ENCODE measurements around the gene ATP6V0A1. TPM values are rescaled to one million over a fixed set of nuclear protein-coding genes. Genes with fewer than 3 reads are reported as not detected.
"Not testable (repeated sequence)": the region's sequence is repeated elsewhere in the genome, so short reads cannot be mapped to it uniquely, and the experiment has no call there.

Gene ATP6V0A1
- total RNA-seq, 1 experiment from 2014 or later, result 13.9 TPM

- no peak for DNase-seq (ENCODE audit: low read depth)
Measured at GRCh38 chr17:42475835-42476234, 17.2 kb downstream of the ATP6V0A1 start.

DNA sequence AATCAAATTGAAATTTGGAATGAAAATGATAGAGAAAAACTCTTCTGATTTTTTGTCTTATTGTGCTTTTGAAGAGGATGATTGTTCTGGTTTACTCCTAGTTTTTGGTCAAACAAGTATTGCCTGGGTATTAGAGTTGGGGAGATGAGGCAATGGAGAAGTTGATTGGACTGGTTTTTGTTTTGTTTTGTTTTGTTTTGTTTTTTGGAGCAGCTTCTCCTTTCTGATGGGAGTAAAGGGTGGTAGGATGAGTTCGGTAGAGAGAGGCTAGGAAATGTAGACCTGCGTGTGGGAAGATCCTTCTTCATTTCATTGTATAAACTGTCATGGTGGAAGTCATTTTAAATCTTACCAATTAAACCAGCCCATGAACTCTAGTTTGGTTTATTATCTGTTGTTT is 17.7 kb downstream of the ATP6V0A1 start:
- DNase-seq (ENCODE audit: low read depth), result no peak

DNA sequence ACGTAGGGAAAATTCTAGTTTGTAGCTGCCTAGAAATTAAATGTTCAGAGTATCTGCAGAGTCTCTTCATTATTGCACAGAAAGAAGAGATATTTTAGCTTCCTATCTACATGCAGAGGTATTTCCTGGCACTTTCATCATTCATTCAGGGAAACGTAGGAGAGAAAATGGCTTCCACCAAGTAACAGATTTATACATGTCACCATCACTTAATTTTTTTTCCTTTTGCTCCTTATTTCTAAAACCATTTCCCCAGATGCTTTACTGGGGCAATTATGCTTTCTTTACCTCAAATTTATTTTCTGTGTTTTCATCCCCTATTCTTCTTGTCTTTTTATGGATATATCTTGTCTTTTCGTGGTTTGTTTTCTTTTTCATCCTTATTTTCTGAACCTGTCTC is 18.5 kb downstream of the ATP6V0A1 start:
- no peak for DNase-seq (ENCODE audit: low read depth)

GRCh38 chr17:42477824-42478223 is 19.1 kb downstream of the ATP6V0A1 start:
- not testable (repeated sequence) for DNase-seq (ENCODE audit: low read depth)

DNA sequence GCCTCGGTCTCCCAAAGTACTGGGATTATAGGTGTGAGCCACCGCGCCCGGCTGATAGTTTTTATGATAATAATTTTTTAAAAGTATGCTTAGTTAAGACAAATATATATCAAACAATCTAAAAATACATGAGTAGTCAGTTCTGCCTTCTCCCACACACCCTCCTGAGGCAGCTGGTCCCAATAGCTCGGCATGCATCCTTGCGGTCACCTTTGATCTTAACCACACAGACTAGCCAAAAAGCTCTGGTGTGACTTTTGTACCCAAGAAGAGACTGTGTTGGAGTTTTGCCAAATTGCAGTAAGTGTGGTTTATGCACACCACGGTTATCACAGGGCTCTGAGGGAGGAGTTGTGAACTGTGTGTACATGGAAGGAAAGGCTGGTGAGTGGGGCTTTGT is 25.6 kb downstream of the ATP6V0A1 start:
- peak; percentile 44 for DNase-seq (ENCODE audit: low read depth)

GRCh38 chr17:42485680-42486079 is 27.0 kb downstream of the ATP6V0A1 start:
- DNase-seq (ENCODE audit: low read depth), result no peak

- DNase-seq (ENCODE audit: low read depth), result no peak
Measured at GRCh38 chr17:42488032-42488431, 29.4 kb downstream of the ATP6V0A1 start.

- DNase-seq (ENCODE audit: low read depth), result no peak
Measured at GRCh38 chr17:42493319-42493718, 34.6 kb downstream of the ATP6V0A1 start.

GRCh38 chr17:42494673-42495072 is 36.0 kb downstream of the ATP6V0A1 start:
- no peak for DNase-seq (ENCODE audit: low read depth)

- no peak for DNase-seq (ENCODE audit: low read depth)
Measured at GRCh38 chr17:42498828-42499227, 40.1 kb downstream of the ATP6V0A1 start.

DNA sequence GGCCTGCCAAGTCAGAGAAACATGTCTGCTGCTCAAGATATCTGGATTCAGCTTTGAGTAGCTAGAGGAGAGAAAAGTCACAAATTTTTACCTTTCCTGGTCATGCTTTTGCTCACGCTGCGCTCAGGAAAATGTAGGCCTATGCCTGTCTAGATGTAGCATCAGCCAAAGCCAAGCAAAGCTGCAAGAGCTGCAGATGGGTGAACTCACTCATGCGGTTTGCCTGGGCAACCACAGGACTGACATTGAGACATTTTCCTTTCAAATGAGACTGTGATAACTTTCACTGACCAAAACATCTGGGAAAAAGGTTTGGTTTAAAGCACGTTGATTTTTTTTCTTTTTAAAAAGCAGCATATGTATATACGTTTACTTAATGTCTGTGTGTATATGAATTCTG is 43.4 kb downstream of the ATP6V0A1 start:
- DNase-seq (ENCODE audit: low read depth), result peak; percentile 7

GRCh38 chr17:42502926-42503325 is 44.2 kb downstream of the ATP6V0A1 start:
- DNase-seq (ENCODE audit: low read depth), result no peak

DNA sequence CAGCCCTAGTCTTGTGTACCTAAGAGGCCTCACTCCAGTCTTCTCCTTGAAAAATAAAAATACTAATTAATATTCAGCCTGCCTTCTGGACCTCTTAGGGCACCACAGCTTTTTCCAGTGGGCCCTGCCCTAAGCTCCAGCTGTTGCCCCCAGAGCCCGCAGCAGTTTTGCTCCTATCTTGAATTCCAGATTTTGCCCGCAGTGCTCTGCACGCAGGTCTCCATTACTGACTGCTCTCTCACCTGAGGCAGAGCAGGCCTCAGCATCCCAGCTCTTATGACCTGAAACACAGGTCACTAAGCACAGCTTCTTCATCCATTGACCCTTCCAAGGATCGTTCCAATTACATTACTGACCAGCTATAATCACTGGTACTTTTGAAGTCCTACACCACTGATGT is 49.0 kb downstream of the ATP6V0A1 start:
- DNase-seq (ENCODE audit: low read depth), result no peak

DNA sequence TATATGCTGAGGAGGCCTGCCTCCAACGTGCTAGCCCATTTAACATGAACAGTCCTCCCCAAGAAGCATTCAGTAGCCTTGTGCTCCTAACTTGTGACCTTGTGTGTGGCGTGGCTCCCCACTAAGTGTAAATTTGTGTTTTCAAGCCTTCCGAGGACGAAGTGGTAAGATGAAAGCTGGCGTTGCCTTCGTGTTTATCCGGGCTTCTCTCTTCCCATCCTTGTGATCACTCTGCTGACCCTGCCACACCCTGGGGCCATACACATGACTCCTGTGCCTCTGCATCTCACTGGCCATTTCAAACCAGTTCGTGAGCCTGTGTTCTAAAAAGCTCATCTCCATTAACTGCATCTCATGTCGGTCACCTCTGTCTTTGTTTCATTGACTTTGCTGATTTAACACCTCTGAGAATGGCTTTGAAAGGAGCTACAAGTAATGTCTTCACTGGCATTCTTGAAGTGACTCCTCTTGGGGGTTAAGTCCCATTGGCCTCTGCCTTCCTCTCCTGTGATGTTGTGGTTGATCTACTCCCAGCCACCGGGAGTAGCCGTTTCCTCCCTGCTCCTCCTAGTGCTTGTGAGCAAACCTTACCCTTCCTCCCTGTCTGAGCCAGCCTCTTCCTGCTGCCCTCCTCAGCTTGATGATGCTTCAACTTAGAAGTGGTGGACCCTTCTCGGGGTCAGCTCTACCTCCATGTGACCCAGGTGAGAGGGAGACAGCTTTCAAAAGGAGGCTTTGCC is 49.9 kb downstream of the ATP6V0A1 start:
- no peak for DNase-seq (ENCODE audit: low read depth)

- no peak for DNase-seq (ENCODE audit: low read depth)
Measured at GRCh38 chr17:42509409-42509808, 50.7 kb downstream of the ATP6V0A1 start.

GRCh38 chr17:42509841-42510240 is 51.2 kb downstream of the ATP6V0A1 start:
- no peak for DNase-seq (ENCODE audit: low read depth)

- DNase-seq (ENCODE audit: low read depth), result no peak
Measured at GRCh38 chr17:42512246-42512645, 53.6 kb downstream of the ATP6V0A1 start.

DNA sequence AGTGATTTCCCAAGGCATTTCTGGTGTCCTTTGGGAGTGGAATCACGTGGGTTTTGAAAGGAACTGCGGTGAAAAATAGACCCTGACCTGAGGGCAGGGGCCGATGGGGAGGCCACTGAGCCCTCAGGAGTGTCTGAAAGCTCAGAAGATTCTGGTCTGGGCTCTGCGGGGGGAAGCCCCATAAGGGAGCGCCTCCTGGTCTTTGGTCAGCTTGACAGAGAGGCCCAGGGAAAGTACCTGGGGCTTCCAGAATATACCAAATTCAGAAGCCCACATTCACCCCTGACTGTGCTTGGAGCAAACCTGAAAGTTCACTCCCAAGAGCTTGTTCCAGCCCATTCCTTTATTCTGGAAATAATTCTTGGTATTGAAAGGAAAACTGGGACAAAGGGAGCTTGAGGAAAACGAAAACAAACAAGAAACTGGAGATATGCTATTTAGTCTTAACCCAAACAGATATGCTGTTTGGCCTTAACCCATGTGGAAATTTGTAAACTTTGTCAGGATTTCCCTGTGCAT is 54.1 kb downstream of the ATP6V0A1 start:
- DNase-seq (ENCODE audit: low read depth), result no peak

GRCh38 chr17:42513686-42514085 is 55.0 kb downstream of the ATP6V0A1 start:
- no peak for DNase-seq (ENCODE audit: low read depth)

- DNase-seq (ENCODE audit: low read depth), result no peak
Measured at GRCh38 chr17:42514279-42514678, 55.6 kb downstream of the ATP6V0A1 start.

GRCh38 chr17:42514867-42515266 is 56.2 kb downstream of the ATP6V0A1 start:
- no peak for DNase-seq (ENCODE audit: low read depth)

DNA sequence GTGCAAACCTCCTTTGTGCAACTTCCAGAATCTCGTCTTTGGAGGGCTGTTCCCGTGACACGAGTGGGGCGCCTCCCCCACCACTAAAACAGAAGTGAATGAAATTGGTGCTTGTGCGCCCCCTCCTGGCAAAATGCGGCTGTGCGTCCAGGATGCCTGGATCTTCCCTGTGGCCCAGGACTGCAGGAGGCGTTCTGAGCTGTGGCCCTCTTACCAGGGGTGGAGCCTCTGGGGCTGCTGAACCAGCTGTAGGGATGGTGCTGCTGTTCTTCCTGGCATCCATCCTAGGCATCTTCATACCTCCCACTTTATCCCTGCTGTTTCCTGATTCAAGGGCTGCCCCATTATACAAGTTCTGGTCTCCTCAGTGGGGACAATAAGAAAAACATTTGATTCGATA is 58.8 kb downstream of the ATP6V0A1 start:
- peak; percentile 91 for DNase-seq (ENCODE audit: low read depth)

- DNase-seq (ENCODE audit: low read depth), result peak; percentile 97
Measured at GRCh38 chr17:42518046-42518754, 59.5 kb downstream of the ATP6V0A1 start.
